ENCODE results near the gene KCNMA1.

The KCNMA1 gene

GRCh38 chr10:77029777-77030717, 607.6 kb downstream of the KCNMA1 start:
- H3K9me3 ChIP-seq (ENCODE audit: control insufficient read depth, low read length), result no peaks in the 10 kb centered on the region
- H3K79me2 ChIP-seq, result no peaks in the 10 kb centered on the region
- H3K4me2 ChIP-seq (ENCODE audit: low read length), result no peak overlapping the region
- no peak overlapping the region for H3K27ac ChIP-seq
- H3K36me3 ChIP-seq (ENCODE audit: control insufficient read depth, insufficient read depth, low read length), result no peaks in the 10 kb centered on the region
- TF ChIP-seq, protein P1, sequence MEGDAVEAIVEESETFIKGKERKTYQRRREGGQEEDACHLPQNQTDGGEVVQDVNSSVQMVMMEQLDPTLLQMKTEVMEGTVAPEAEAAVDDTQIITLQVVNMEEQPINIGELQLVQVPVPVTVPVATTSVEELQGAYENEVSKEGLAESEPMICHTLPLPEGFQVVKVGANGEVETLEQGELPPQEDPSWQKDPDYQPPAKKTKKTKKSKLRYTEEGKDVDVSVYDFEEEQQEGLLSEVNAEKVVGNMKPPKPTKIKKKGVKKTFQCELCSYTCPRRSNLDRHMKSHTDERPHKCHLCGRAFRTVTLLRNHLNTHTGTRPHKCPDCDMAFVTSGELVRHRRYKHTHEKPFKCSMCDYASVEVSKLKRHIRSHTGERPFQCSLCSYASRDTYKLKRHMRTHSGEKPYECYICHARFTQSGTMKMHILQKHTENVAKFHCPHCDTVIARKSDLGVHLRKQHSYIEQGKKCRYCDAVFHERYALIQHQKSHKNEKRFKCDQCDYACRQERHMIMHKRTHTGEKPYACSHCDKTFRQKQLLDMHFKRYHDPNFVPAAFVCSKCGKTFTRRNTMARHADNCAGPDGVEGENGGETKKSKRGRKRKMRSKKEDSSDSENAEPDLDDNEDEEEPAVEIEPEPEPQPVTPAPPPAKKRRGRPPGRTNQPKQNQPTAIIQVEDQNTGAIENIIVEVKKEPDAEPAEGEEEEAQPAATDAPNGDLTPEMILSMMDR (IDR thresholded peaks at IDR 0.05), result no peak
- H3K27me3 ChIP-seq (ENCODE audit: control insufficient read depth, insufficient read depth, low read length), result no peaks in the 10 kb centered on the region
- H3K9ac ChIP-seq, result no peak overlapping the region
- H3K4me1 ChIP-seq, result no peaks in the 10 kb centered on the region
- no peak overlapping the region for H3K4me3 ChIP-seq (ENCODE audit: low read depth, low read length)
- H2AFZ ChIP-seq, result no peak overlapping the region

- TF ChIP-seq, protein P1 (IDR thresholded peaks at IDR 0.05), result no peak
- H3K4me3 ChIP-seq (ENCODE audit: low read depth, low read length), result no peak overlapping the region
- H2AFZ ChIP-seq, result no peak overlapping the region
- H3K79me2 ChIP-seq, result no peaks in the 10 kb centered on the region
- H3K9me3 ChIP-seq (ENCODE audit: control insufficient read depth, low read length), result no peaks in the 10 kb centered on the region
- H3K9ac ChIP-seq, result no peak overlapping the region
- H3K27ac ChIP-seq, result no peak overlapping the region
- no peaks in the 10 kb centered on the region for H3K27me3 ChIP-seq (ENCODE audit: control insufficient read depth, insufficient read depth, low read length)
- no peaks in the 10 kb centered on the region for H3K4me1 ChIP-seq
- H3K4me2 ChIP-seq (ENCODE audit: low read length), result no peak overlapping the region
- no peaks in the 10 kb centered on the region for H3K36me3 ChIP-seq (ENCODE audit: control insufficient read depth, insufficient read depth, low read length)
These were observed 609.6 kb downstream of the KCNMA1 start for GRCh38 chr10:77028042-77028441.

GRCh38 chr10:77027576-77027975, 610.0 kb downstream of the KCNMA1 start:
- Histone ChIP-seq H3K4me2 (ENCODE audit: low read length) (no peak overlapping the region), H3K79me2 (no peaks in the 10 kb centered on the region), H3K27ac (no peak overlapping the region), H3K9ac (no peak overlapping the region), H2AFZ (no peak overlapping the region), H3K27me3 (ENCODE audit: control insufficient read depth, insufficient read depth, low read length) (no peaks in the 10 kb centered on the region), H3K36me3 (ENCODE audit: control insufficient read depth, insufficient read depth, low read length) (no peaks in the 10 kb centered on the region), H3K9me3 (ENCODE audit: control insufficient read depth, low read length) (no peaks in the 10 kb centered on the region), H3K4me1 (no peaks in the 10 kb centered on the region), H3K4me3 (ENCODE audit: low read depth, low read length) (no peak overlapping the region)
- TF ChIP-seq, protein P1 (IDR thresholded peaks at IDR 0.05), result no peak

DNA sequence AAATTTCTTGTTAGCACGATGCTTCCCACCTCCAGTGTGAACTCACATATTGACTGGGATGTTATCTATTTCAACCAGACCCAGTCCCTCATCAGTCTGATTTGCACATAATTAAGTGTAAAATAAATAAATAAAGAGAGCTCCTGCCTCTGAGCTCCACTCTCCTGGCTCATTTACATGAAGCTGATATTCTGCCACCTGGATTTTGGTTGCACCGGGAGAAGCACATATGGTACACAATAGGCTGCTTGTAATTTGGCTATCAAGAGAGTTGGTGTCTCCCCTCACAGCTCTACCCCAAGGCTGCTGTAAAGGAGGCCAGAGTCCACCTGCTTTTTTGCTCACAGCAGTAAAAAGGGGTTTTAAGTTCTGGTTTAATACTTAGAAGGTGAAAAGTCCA, 610.5 kb downstream of the KCNMA1 start:
- no peak overlapping the region for H3K4me2 ChIP-seq (ENCODE audit: low read length)
- H3K36me3 ChIP-seq (ENCODE audit: control insufficient read depth, insufficient read depth, low read length), result no peaks in the 10 kb centered on the region
- H3K4me1 ChIP-seq, result no peaks in the 10 kb centered on the region
- TF ChIP-seq, protein P1 (IDR thresholded peaks at IDR 0.05), result no peak
- H3K9me3 ChIP-seq (ENCODE audit: control insufficient read depth, low read length), result no peaks in the 10 kb centered on the region
- H3K27me3 ChIP-seq (ENCODE audit: control insufficient read depth, insufficient read depth, low read length), result no peaks in the 10 kb centered on the region
- H3K4me3 ChIP-seq (ENCODE audit: low read depth, low read length), result no peak overlapping the region
- no peak overlapping the region for H2AFZ ChIP-seq
- H3K9ac ChIP-seq, result no peak overlapping the region
- H3K27ac ChIP-seq, result no peak overlapping the region
- no peaks in the 10 kb centered on the region for H3K79me2 ChIP-seq

- no peak overlapping the region for H3K27ac ChIP-seq
These were observed 611.5 kb downstream of the KCNMA1 start for GRCh38 chr10:77026148-77026547.

More at GRCh38 chr10:77026148-77026547, 611.5 kb downstream of the KCNMA1 start:
- H3K9ac ChIP-seq, result no peak overlapping the region
- TF ChIP-seq, protein P1 (IDR thresholded peaks at IDR 0.05), result no peak
- H3K4me1 ChIP-seq, result no peaks in the 10 kb centered on the region
- H3K4me3 ChIP-seq (ENCODE audit: low read depth, low read length), result no peak overlapping the region
- H3K9me3 ChIP-seq (ENCODE audit: control insufficient read depth, low read length), result no peaks in the 10 kb centered on the region
- H3K36me3 ChIP-seq (ENCODE audit: control insufficient read depth, insufficient read depth, low read length), result no peaks in the 10 kb centered on the region
- no peaks in the 10 kb centered on the region for H3K79me2 ChIP-seq
- H3K27me3 ChIP-seq (ENCODE audit: control insufficient read depth, insufficient read depth, low read length), result no peaks in the 10 kb centered on the region
- H3K4me2 ChIP-seq (ENCODE audit: low read length), result no peak overlapping the region
- no peak overlapping the region for H2AFZ ChIP-seq

Measured in parathyroid adenoma (tissue), 2 donors.